NB4 (cell line): Measurements from ENCODE around the gene GAB2.

Experiments used
- DNase-seq: peaks from one replicate; pipeline ENCODE4 v3.0.0; 2010; ENCODE audit warnings: low read depth
- H3K4me3 ChIP-seq: one replicate; pipeline ENCODE4 v1.5.1; 2011; ENCODE audit warnings: mild to moderate bottlenecking, low read depth, low read length, moderate library complexity
- CTCF ChIP-seq: IDR thresholded peaks from one replicate; pipeline ENCODE4 v1.5.1; 2012; ENCODE audit warnings: low read depth, low read length
- MAX ChIP-seq: IDR thresholded peaks from 2 replicates; pipeline ENCODE4 v1.6.1; 2011; ENCODE audit warnings: low read depth, low read length
- MYC ChIP-seq: IDR thresholded peaks from 2 replicates; pipeline ENCODE4 v1.6.1; 2011; ENCODE audit warnings: low read depth, low read length
- POLR2A ChIP-seq: IDR thresholded peaks from 2 replicates; pipeline ENCODE4 v1.6.1; 2011; ENCODE audit warnings: mild to moderate bottlenecking; ENCODE audit not compliant: insufficient read length; ENCODE audit errors: extremely low read depth

Gene GAB2

GRCh38 chr11:78221396-78222315 lies 196.0 kb downstream of the GAB2 start:
- TF ChIP-seq CTCF: no peak
- no peak for TF ChIP-seq POLR2A
- TF ChIP-seq MAX: no peak
- no peak overlapping the region for H3K4me3 ChIP-seq
- DNase-seq: no peak

GRCh38 chr11:78220218-78221157 lies 197.1 kb downstream of the GAB2 start:
- TF ChIP-seq CTCF (no peak), MAX (no peak), POLR2A (no peak), MYC (no peak)
- no peak for DNase-seq
- H3K4me3 ChIP-seq: no peak overlapping the region

GRCh38 chr11:78219493-78220217 lies 198.0 kb downstream of the GAB2 start:
- TF ChIP-seq POLR2A: no peak
- no peak for TF ChIP-seq CTCF
- no peak for TF ChIP-seq MAX
- TF ChIP-seq MYC: no peak
- H3K4me3 ChIP-seq: no peak overlapping the region
- DNase-seq: no peak

- no peak for TF ChIP-seq POLR2A
- no peak for TF ChIP-seq MAX
- no peak for TF ChIP-seq MYC
- no peak for TF ChIP-seq CTCF
- no peak for DNase-seq
- H3K4me3 ChIP-seq: no peak overlapping the region
These were observed 198.7 kb downstream of the GAB2 start for GRCh38 chr11:78218707-78219492.
